Measurements from ENCODE around the gene DDOST.

GRCh38 chr1:20663969-20664715, 3.0 kb upstream of the DDOST start:
- no peak for TF ChIP-seq CTCF (optimal IDR thresholded peaks at IDR 0.05 in 1 of 3, IDR thresholded peaks at IDR 0.05 in 1 of 3, conservative IDR thresholded peaks at IDR 0.05 in 1 of 3; ENCODE audit: extremely low read depth in 1 of 3, insufficient read depth in 2 of 3, low read length in 3 of 3)
- TF ChIP-seq EZH2 (IDR thresholded peaks at IDR 0.05; ENCODE audit: low read length) = no peak

All from keratinocyte (primary cell).